Measurements from ENCODE around the gene DCLRE1C.
"Not testable (repeated sequence)": the region's sequence is repeated elsewhere in the genome, so short reads cannot be mapped to it uniquely, and the experiment has no call there.

Gene DCLRE1C

DNA sequence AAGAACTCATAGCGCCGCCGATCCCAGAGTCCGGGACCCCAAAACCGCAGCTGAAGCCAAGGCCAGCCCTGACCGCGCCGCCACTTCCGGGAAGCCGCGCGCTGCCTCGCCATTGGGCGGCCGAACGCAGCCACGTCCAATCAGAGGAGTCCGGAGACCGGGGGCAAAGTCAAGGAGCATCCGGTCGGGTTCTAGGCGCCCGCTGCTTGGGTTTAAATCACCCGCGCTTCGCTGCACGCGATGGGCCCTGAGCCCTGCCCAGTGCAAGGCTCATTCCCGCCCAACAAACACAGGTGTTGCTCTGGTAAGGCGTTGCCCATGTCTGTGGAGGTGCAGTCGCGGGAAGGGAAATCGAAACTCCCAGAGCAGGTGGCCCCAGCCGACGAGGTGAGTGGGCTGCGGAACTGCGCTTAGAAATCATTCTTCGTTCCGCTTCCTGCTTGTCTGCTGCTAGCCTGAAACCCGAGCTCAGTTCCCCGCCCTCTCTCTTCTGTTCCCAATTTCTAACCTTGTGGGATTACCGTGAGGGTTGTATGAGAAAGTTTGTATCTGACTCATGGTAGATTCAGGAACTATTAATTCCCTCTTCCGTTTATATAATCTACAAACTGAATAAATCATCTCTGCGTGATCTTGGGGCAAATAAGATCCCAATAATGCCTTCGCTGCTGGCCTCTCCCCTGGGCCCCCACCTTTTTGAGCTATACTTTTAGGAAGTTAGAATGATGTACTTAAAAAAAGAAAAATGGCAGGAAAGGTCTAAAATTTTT lies at the start of gene DCLRE1C:
DCLRE1C (minus strand) TSS at position 96 of the 770 bp plus-strand sequence; CDS start at position 10, 86 bp downstream.
- no peaks in the 10 kb centered on the region for H3K4me1 ChIP-seq (ENCODE audit: control insufficient read depth, insufficient read depth, low read length)
- H3K36me3 ChIP-seq (ENCODE audit: control insufficient read depth, insufficient read depth, low read length) = no peaks in the 10 kb centered on the region; the same call in 1 of the 2 replicates
- peak; percentile 68 for DNase-seq (ENCODE audit: low read depth, low spot score)
- no peaks in the 10 kb centered on the region for H3K27me3 ChIP-seq (ENCODE audit: control insufficient read depth, insufficient read depth, low read length)
- no CpG with 5 or more reads among the region's 45 CpGs for WGBS (ENCODE audit: insufficient coverage, insufficient read length)
- no peak within 1 kb of the TSS for H3K27ac ChIP-seq (ENCODE audit: low read length)
- H3K9me3 ChIP-seq (ENCODE audit: control insufficient read depth, insufficient read depth, low read length) = no peaks in the 10 kb centered on the region
- H3K4me3 ChIP-seq (ENCODE audit: low read length) = peak within 1 kb of the TSS; percentile 41; the same call in 1 of the 2 replicates

DNA sequence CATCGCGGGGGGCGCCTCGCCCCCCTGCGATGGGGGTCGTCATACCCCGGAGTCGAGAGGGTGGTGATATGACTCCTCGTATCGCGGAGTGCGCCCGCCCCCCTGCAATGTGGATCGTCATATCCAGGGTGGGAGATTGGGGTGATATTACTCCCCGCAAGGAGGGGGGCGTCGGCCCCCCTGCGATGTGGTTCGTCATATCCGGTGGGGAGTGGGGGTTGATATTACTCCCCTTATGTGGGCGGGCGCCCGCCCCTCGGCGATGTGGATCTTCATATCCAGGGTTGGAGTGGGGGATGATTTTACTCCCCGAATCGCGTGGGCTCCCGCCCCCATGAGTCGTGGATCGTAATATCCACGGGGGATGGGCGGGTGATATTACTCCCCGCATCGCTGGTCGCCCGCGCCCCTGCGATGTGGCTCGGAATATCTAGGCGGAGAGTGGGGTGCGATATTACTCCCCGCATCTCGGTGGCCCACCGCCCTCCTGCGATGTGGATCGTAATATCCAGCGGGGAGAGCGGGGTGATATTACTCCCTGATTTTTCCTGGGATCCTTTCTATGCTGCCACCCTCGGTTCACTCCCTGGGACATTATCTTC lies 42.2 kb upstream of the DCLRE1C start:
- no CpG with 5 or more reads among the region's 50 CpGs for WGBS (ENCODE audit: insufficient coverage, insufficient read length)
- H3K4me3 ChIP-seq (ENCODE audit: low read length) = no peak overlapping the region

DNA sequence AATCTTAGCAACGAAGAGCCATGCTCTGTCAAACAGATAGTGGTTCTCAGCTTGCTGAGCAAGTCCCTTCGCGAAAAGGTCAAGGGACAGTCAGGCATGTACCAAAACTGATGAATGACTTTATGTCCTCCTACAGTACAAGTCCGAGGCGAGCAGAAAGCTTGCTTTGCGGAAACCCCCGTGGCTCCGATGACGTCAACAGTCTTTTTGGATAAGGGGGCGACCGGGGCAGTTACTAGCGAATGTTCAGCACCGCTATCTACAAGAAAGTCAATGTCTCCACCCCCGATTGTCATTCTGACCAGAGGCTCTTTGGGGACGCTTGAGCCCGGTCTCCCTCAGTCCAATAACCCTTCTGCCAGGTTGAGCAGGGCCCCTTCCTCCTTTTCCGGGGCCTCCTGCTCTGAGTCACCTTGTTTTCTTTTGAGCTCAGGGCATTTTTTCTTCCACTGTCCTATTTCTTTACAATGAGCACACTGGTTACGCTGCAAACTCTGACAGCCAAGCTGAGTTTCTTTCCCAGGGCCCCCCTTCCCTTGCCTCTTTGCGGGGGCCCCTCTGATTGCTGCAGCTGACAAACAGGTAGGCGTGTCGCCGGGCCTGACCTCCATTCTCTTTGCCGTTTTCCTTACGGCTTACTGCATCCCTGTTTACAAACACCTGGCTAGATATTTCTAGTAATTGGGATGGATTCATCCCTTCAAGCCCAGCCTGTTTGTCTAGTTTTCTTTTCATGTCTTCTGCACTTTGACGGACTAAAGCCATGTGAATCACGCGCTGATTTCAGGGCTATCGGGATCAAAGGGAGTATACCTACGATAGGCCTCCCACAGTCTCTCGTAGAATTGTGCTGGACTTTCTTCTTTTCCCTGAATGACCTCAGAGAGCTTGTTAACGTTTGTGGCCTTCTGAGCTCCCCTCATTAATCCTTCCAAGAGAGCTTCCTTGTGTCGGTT lies 39.9 kb upstream of the DCLRE1C start:
- H3K27ac ChIP-seq (ENCODE audit: low read length); H3K4me3 ChIP-seq (ENCODE audit: low read length); DNase-seq (ENCODE audit: low read depth, low spot score); H3K36me3 ChIP-seq (ENCODE audit: control insufficient read depth, insufficient read depth, low read length); H3K27me3 ChIP-seq (ENCODE audit: control insufficient read depth, insufficient read depth, low read length); H3K9me3 ChIP-seq (ENCODE audit: control insufficient read depth, insufficient read depth, low read length); H3K4me1 ChIP-seq (ENCODE audit: control insufficient read depth, insufficient read depth, low read length): not testable (repeated sequence)
- no CpG with 5 or more reads among the region's 32 CpGs for WGBS (ENCODE audit: insufficient coverage, insufficient read length)

More for the DNA sequence above, 42.2 kb upstream of the DCLRE1C start:
- no peaks in the 10 kb centered on the region for H3K9me3 ChIP-seq (ENCODE audit: control insufficient read depth, insufficient read depth, low read length)
- no peak for DNase-seq (ENCODE audit: low read depth, low spot score)
- no peak overlapping the region for H3K27ac ChIP-seq (ENCODE audit: low read length)
- no peaks in the 10 kb centered on the region for H3K4me1 ChIP-seq (ENCODE audit: control insufficient read depth, insufficient read depth, low read length)
- H3K36me3 ChIP-seq (ENCODE audit: control insufficient read depth, insufficient read depth, low read length) = no peaks in the 10 kb centered on the region
- H3K27me3 ChIP-seq (ENCODE audit: control insufficient read depth, insufficient read depth, low read length) = no peaks in the 10 kb centered on the region

- not testable (repeated sequence) for H3K27ac ChIP-seq (ENCODE audit: low read length); H3K27me3 ChIP-seq (ENCODE audit: control insufficient read depth, insufficient read depth, low read length); H3K9me3 ChIP-seq (ENCODE audit: control insufficient read depth, insufficient read depth, low read length); DNase-seq (ENCODE audit: low read depth, low spot score); H3K36me3 ChIP-seq (ENCODE audit: control insufficient read depth, insufficient read depth, low read length); H3K4me1 ChIP-seq (ENCODE audit: control insufficient read depth, insufficient read depth, low read length); H3K4me3 ChIP-seq (ENCODE audit: low read length)
- WGBS (ENCODE audit: insufficient coverage, insufficient read length) = no CpG with 5 or more reads among the region's 9 CpGs
These were observed 38.4 kb upstream of the DCLRE1C start for GRCh38 chr10:14992336-14992735.

DNA sequence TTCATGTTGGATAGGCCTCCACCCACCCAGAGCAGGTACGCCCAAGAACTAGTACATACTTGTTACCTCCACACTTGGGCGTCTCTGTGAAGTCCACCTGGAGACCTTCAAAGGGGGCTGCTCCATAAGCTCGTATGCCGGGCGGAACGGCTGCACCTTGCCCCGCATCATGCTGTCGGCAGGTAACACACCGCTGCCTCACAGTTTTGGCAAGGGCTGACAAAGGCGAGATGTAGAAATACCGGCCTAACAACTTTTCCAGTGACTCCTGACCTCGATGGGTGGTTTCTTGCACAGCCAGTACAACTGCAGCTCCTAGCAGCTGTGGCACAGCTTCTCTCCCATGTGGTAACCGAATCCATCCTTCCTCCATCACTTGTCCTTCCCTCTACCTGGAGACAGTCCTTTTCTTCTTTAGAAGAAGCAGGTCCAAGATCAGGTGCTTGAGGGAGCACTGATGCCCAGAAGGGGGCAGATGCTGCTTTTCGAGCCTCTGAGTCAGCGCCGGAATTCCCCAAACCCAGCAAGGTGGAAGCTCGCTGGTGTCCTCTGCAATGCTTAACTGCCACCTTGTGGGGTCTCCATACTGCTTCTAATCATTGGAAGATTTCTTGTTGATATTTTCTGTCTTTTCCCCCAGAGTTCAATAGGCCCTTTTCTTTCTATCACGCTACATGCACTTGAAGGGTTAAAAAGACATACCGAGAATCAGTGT lies 37.3 kb upstream of the DCLRE1C start:
- no CpG with 5 or more reads among the region's 19 CpGs for WGBS (ENCODE audit: insufficient coverage, insufficient read length)
- not testable (repeated sequence) for H3K4me1 ChIP-seq (ENCODE audit: control insufficient read depth, insufficient read depth, low read length); H3K9me3 ChIP-seq (ENCODE audit: control insufficient read depth, insufficient read depth, low read length); H3K4me3 ChIP-seq (ENCODE audit: low read length); H3K27ac ChIP-seq (ENCODE audit: low read length); H3K27me3 ChIP-seq (ENCODE audit: control insufficient read depth, insufficient read depth, low read length); H3K36me3 ChIP-seq (ENCODE audit: control insufficient read depth, insufficient read depth, low read length)
- DNase-seq (ENCODE audit: low read depth, low spot score) = peak; percentile 31

GRCh38 chr10:14989552-14989951 lies 35.7 kb upstream of the DCLRE1C start:
- not testable (repeated sequence) for H3K9me3 ChIP-seq (ENCODE audit: control insufficient read depth, insufficient read depth, low read length); H3K27ac ChIP-seq (ENCODE audit: low read length); H3K4me1 ChIP-seq (ENCODE audit: control insufficient read depth, insufficient read depth, low read length); H3K4me3 ChIP-seq (ENCODE audit: low read length); DNase-seq (ENCODE audit: low read depth, low spot score); H3K36me3 ChIP-seq (ENCODE audit: control insufficient read depth, insufficient read depth, low read length); H3K27me3 ChIP-seq (ENCODE audit: control insufficient read depth, insufficient read depth, low read length)
- WGBS (ENCODE audit: insufficient coverage, insufficient read length) = no CpG with 5 or more reads among the region's 6 CpGs

DNA sequence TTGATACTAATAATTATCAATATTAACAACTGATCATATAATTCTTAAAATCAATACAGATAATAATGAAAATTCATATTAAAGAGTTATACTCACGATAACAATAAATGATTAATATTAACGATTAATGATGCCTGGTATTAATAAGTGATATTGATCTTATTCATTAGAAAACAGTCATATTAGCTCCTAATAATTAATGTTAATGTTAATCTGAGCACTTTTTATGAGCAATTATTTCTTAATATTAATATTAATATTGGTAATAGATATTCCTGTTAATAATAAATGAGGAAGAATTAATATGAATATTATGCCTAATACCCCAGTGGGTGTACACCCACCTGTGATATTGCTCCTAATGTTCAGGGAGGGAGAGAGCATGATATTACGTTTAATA lies 28.8 kb upstream of the DCLRE1C start:
- no peak for DNase-seq (ENCODE audit: low read depth, low spot score)
- Histone ChIP-seq H3K4me1 (ENCODE audit: control insufficient read depth, insufficient read depth, low read length) (no peaks in the 10 kb centered on the region), H3K36me3 (ENCODE audit: control insufficient read depth, insufficient read depth, low read length) (no peaks in the 10 kb centered on the region), H3K4me3 (ENCODE audit: low read length) (no peak overlapping the region), H3K27me3 (ENCODE audit: control insufficient read depth, insufficient read depth, low read length) (no peaks in the 10 kb centered on the region), H3K27ac (ENCODE audit: low read length) (no peak overlapping the region), H3K9me3 (ENCODE audit: control insufficient read depth, insufficient read depth, low read length) (no peaks in the 10 kb centered on the region)
- WGBS (ENCODE audit: insufficient coverage, insufficient read length) = no CpG with 5 or more reads among the region's 3 CpGs

GRCh38 chr10:14975672-14976273 lies 21.9 kb upstream of the DCLRE1C start:
- no peak for DNase-seq (ENCODE audit: low read depth, low spot score)
- Histone ChIP-seq H3K4me3 (ENCODE audit: low read length) (no peak overlapping the region), H3K4me1 (ENCODE audit: control insufficient read depth, insufficient read depth, low read length) (no peaks in the 10 kb centered on the region), H3K36me3 (ENCODE audit: control insufficient read depth, insufficient read depth, low read length) (no peaks in the 10 kb centered on the region), H3K27ac (ENCODE audit: low read length) (no peak overlapping the region), H3K27me3 (ENCODE audit: control insufficient read depth, insufficient read depth, low read length) (no peaks in the 10 kb centered on the region), H3K9me3 (ENCODE audit: control insufficient read depth, insufficient read depth, low read length) (no peaks in the 10 kb centered on the region)
- no CpG with 5 or more reads among the region's 21 CpGs for WGBS (ENCODE audit: insufficient coverage, insufficient read length)

- not testable (repeated sequence) for DNase-seq (ENCODE audit: low read depth, low spot score); H3K4me3 ChIP-seq (ENCODE audit: low read length); H3K9me3 ChIP-seq (ENCODE audit: control insufficient read depth, insufficient read depth, low read length); H3K27me3 ChIP-seq (ENCODE audit: control insufficient read depth, insufficient read depth, low read length); H3K36me3 ChIP-seq (ENCODE audit: control insufficient read depth, insufficient read depth, low read length); H3K27ac ChIP-seq (ENCODE audit: low read length); H3K4me1 ChIP-seq (ENCODE audit: control insufficient read depth, insufficient read depth, low read length)
- WGBS (ENCODE audit: insufficient coverage, insufficient read length) = no CpG with 5 or more reads among the region's 15 CpGs
These were observed 20.5 kb upstream of the DCLRE1C start for GRCh38 chr10:14974153-14974998.

Data from iPS DF 6.9 (cell line).